Panc1 (cell line): ENCODE results near the gene PACSIN1. TPM values are rescaled to one million over a fixed set of nuclear protein-coding genes. Genes with fewer than 3 reads are reported as not detected.
A peak's percentile ranks its signal among the peaks of the same experiment; 100 is the strongest.

ENCODE experiments used
- ATAC-seq: fragments of 200-7000 bp; cut with Tn5 transposase; 2 replicates; pipeline ENCODE4 v1.9.1; 2020; ENCODE audit warnings: mild to moderate bottlenecking, moderate library complexity
- BruUV-seq: library from RNA; stranded (reverse); fragments of 400-500 nt; replicated peaks from 2 replicates; lab custom pipeline; 2021; lab: Mats Ljungman, UMichigan
- CTCF ChIA-PET: fragments of 300-600 bp; sonication (Branson Sonifier 250); formaldehyde crosslinking; loops from one replicate; lab custom pipeline; 2022; ENCODE audit warnings: antibody characterized with exemption; lab: Charles Lee
- POLR2A ChIA-PET: fragments of 300-600 bp; sonication (Branson Sonifier 250); formaldehyde crosslinking; loops from one replicate; lab custom pipeline; 2022; ENCODE audit warnings: antibody characterized with exemption; lab: Charles Lee
- DNase-seq: peaks from one replicate; pipeline ENCODE4 v3.0.0-alpha.2; 2010; ENCODE audit warnings: low read depth, low spot score
- H3K27ac ChIP-seq: 2 replicates; pipeline ENCODE4 v1.5.1; 2011; ENCODE audit warnings: mild to moderate bottlenecking, low read length, inconsistent platforms
- H3K27me3 ChIP-seq: fragments of 200-500 bp; sonication (Bioruptor generic); 2 replicates; pipeline ENCODE4 v1.6.0; 2014; ENCODE audit warnings: low read length, inconsistent platforms; ENCODE audit not compliant: control insufficient read depth, insufficient read depth
- H3K36me3 ChIP-seq: fragments of 200-500 bp; sonication (Bioruptor generic); 2 replicates; pipeline ENCODE4 v1.5.1; 2014; ENCODE audit warnings: inconsistent platforms, mild to moderate bottlenecking, low read length, moderate library complexity; ENCODE audit not compliant: control insufficient read depth, insufficient read depth
- H3K4me1 ChIP-seq: 2 replicates; pipeline ENCODE4 v1.5.1; 2011; ENCODE audit warnings: inconsistent platforms, mild to moderate bottlenecking, low read length, moderate library complexity; ENCODE audit not compliant: control insufficient read depth, insufficient read depth
- H3K4me3 ChIP-seq, 2 experiments: 2 replicates each; pipeline ENCODE4 v1.5.1; 2011 to 2012; ENCODE audit warnings: low read depth in 2 of 2, low read length in 2 of 2, mild to moderate bottlenecking in 2 of 2, inconsistent platforms in 1 of 2, moderate library complexity in 1 of 2
- H3K9me3 ChIP-seq: fragments of 200-500 bp; sonication (Bioruptor generic); 2 replicates; pipeline ENCODE4 v1.5.1; 2014; ENCODE audit warnings: low read depth, mild to moderate bottlenecking, inconsistent platforms, low read length, moderate library complexity; ENCODE audit not compliant: control insufficient read depth, insufficient read depth
- CTCF ChIP-seq: fragments of 450-650 bp; IDR thresholded peaks from 2 replicates; pipeline ENCODE4 v1.5.1; 2017; ENCODE audit warnings: mild to moderate bottlenecking
- POLR2AphosphoS5 ChIP-seq: IDR thresholded peaks from 2 replicates; pipeline ENCODE4 v1.6.1; 2012; ENCODE audit warnings: mild to moderate bottlenecking, low read depth, low read length, moderate library complexity
- TCF7L2 ChIP-seq: IDR thresholded peaks from 2 replicates; pipeline ENCODE4 v1.6.1; 2011; ENCODE audit warnings: mild to moderate bottlenecking, low read depth, low read length, inconsistent platforms
- in situ Hi-C: cut with HindIII; loops from 2 replicates; pipeline ENCODE4 v1.10.0; 2016; ENCODE audit warnings: low sequenced_read_pairs, low pct_unique_long_range_greater_than_20kb
- intact Hi-C: fragments of 100-400 bp; cut with micrococcal nuclease; formaldehyde crosslinking; loops from one replicate; pipeline ENCODE4 v1.10.0; 2022; ENCODE audit not compliant: unreplicated experiment
- total RNA-seq: library from RNA; stranded (reverse); gene quantifications from one replicate; pipeline ENCODE4 v1.2.1, GENCODE V29; 2021; ENCODE audit not compliant: unreplicated experiment

The PACSIN1 gene
- total RNA-seq, 1 experiment from 2014 or later = 0.18 TPM

- no peaks in the 10 kb centered on the region for H3K9me3 ChIP-seq
- POLR2A ChIA-PET = no interaction called here
- TF ChIP-seq POLR2AphosphoS5 (no peak), CTCF (no peak)
- no TSS peak for BruUV-seq
- CTCF ChIA-PET = interaction anchor here (0.6 kb wide), 1 partner anchor 444 kb away, joined by 3 read pairs; no protein-coding TSS in a partner anchor
- no peak for ATAC-seq
- in situ Hi-C loops = no loop called here
- no peak overlapping the region for H3K4me3 ChIP-seq
- H3K27me3 ChIP-seq = no peaks in the 10 kb centered on the region
- H3K4me1 ChIP-seq = peaks cover 15% of the 10 kb centered on the region
- DNase-seq = no peak
- no peak overlapping the region for H3K27ac ChIP-seq
- intact Hi-C loops = loop anchor here (5.0 kb wide), 1 partner anchor 82 kb away; no protein-coding TSS in a partner anchor
- H3K36me3 ChIP-seq = no peaks in the 10 kb centered on the region
Measured at GRCh38 chr6:34525431-34526175, 59.7 kb downstream of the PACSIN1 start.

- in situ Hi-C loops = no loop called here
Measured at GRCh38 chr6:34526241-34526972, 60.5 kb downstream of the PACSIN1 start.

More at GRCh38 chr6:34526241-34526972, 60.5 kb downstream of the PACSIN1 start:
- H3K27ac ChIP-seq = peak overlapping the region; percentile 72
- CTCF ChIA-PET = interaction anchor here (0.5 to 0.6 kb wide), 2 partner anchors 59 to 392 kb away, joined by 3 to 4 read pairs; no protein-coding TSS in a partner anchor
- ATAC-seq (no peak), DNase-seq (no peak)
- TF ChIP-seq POLR2AphosphoS5 (no peak), CTCF (no peak), TCF7L2 (no peak)
- POLR2A ChIA-PET = interaction anchor here (0.5 kb wide), 1 partner anchor 548 kb away, joined by 7 read pairs; no protein-coding TSS in a partner anchor
- intact Hi-C loops = loop anchor here (5.0 kb wide), 1 partner anchor 81 kb away; no protein-coding TSS in a partner anchor
- H3K27me3 ChIP-seq = no peaks in the 10 kb centered on the region
- H3K36me3 ChIP-seq = no peaks in the 10 kb centered on the region
- no peaks in the 10 kb centered on the region for H3K9me3 ChIP-seq
- H3K4me3 ChIP-seq = peak overlapping the region; percentile 27 to 39
- peaks cover 15% of the 10 kb centered on the region for H3K4me1 ChIP-seq
- BruUV-seq = no TSS peak
